Body of pancreas (tissue), 4 donors: ENCODE results near the gene SKAP2. TPM values are rescaled to one million over a fixed set of nuclear protein-coding genes. Genes with fewer than 3 reads are reported as not detected.

Experiments
- ATAC-seq: fragments of 150-250 bp; one replicate; pipeline ENCODE4 v1.9.1; 2016
- DNase-seq, 4 donors: peaks; one replicate each; pipeline ENCODE4 v3.0.0-alpha.2; 2019
- H3K27ac ChIP-seq, 4 donors: fragments of 200-600 bp; sonication (generic); 1 replicate in 3 of 4; 2 replicates in 1 of 4; pipeline versions ENCODE4 v1.5.1 to v1.6.1; 2016 to 2019; ENCODE audit warnings: mild to moderate bottlenecking in 1 of 4, mixed read lengths in 1 of 4, moderate library complexity in 1 of 4
- H3K27me3 ChIP-seq, 2 donors: fragments of 200-600 bp; sonication (generic); one replicate each; pipeline ENCODE4 v1.6.0; 2016; ENCODE audit warnings: mild to moderate bottlenecking in 1 of 2
- H3K36me3 ChIP-seq, 2 donors: fragments of 200-600 bp; sonication (generic); replicated peaks in 1 of 2; 2 replicates each; pipeline ENCODE4 v1.5.1; 2016; ENCODE audit warnings: low read depth in 2 of 2; ENCODE audit not compliant: insufficient read depth in 1 of 2
- H3K4me1 ChIP-seq: fragments of 200-600 bp; sonication (generic); one replicate; pipeline ENCODE4 v1.6.0; 2016
- H3K4me3 ChIP-seq, 2 donors: fragments of 200-600 bp; sonication (generic); 1 replicate in 1 of 2; 2 replicates in 1 of 2; pipeline ENCODE4 v1.5.1; 2016 to 2019
- H3K9me3 ChIP-seq, 3 donors: fragments of 200-600 bp; sonication (generic); 1 replicate in 2 of 3; 2 replicates in 1 of 3; pipeline ENCODE4 v1.5.1; 2016
- POLR2A ChIP-seq, 3 donors: fragments of 450-650 bp; IDR thresholded peaks; one replicate each; pipeline ENCODE4 v1.6.1; 2016; ENCODE audit warnings: antibody characterized with exemption in 3 of 3, mild to moderate bottlenecking in 2 of 3
- WGBS, 2 donors: methylation state at CpG; one replicate each; pipeline ENCODE4 v1.1.5; 2017; 5-methylcytosine and 5-hydroxymethylcytosine counted together
- intact Hi-C: fragments of 100-400 bp; cut with DNase I; formaldehyde crosslinking; loops from one replicate; pipeline ENCODE4 v1.15.1; 2023
- total RNA-seq, 2 donors: library from RNA; depleted of rRNA; stranded (reverse); fragments of >200 nt; gene quantifications; one replicate each; pipeline ENCODE4 v1.1.0, GENCODE V29; 2016
- TF ChIP-seq, protein P1 (sequence below), 7 experiments: fragments of 450-650 bp in 4 of 7; fragments of 200-600 bp in 3 of 7; sonication (generic) in 3 of 7; IDR thresholded peaks; one replicate each; pipeline ENCODE4 v1.5.1; 2016 to 2019; ENCODE audit warnings: antibody characterized with exemption in 7 of 7

SKAP2 gene
- total RNA-seq, 2 donors from 2014 or later: 8.6 to 12.7 TPM

DNA sequence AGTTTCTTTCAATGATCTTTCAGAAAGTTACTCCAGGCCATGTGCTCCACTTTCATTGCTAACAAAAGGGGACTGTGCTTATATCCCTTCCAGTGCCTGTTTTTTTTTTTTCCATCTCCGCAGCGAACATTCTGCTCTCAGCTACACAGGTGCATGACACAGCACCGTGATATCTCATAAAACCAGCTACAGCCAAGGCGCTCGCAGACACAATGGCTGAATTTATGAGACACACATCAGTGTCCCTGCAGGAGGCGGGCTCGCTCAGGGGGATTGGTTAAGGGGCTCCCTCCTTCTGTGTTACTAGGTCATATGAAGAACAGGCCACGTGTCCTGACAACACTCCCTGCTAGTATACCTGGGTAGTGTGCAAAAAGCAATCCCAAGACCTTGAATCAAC lies 245.5 kb downstream of the SKAP2 start:
- no peaks in the 10 kb centered on the region for H3K36me3 ChIP-seq
- H3K27me3 ChIP-seq: no peaks in the 10 kb centered on the region
- no peak for ATAC-seq
- intact Hi-C loops: no loop called here
- no peaks in the 10 kb centered on the region for H3K4me1 ChIP-seq
- DNase-seq: no peak
- WGBS, 2 donors: 87 to 88% methylated on average over 8 of the region's 8 CpGs
- no peaks in the 10 kb centered on the region for H3K9me3 ChIP-seq
- H3K4me3 ChIP-seq: no peak overlapping the region
- no peak overlapping the region for H3K27ac ChIP-seq
- TF ChIP-seq POLR2A (IDR thresholded peaks at IDR 0.05): no peak
- TF ChIP-seq, protein P1, sequence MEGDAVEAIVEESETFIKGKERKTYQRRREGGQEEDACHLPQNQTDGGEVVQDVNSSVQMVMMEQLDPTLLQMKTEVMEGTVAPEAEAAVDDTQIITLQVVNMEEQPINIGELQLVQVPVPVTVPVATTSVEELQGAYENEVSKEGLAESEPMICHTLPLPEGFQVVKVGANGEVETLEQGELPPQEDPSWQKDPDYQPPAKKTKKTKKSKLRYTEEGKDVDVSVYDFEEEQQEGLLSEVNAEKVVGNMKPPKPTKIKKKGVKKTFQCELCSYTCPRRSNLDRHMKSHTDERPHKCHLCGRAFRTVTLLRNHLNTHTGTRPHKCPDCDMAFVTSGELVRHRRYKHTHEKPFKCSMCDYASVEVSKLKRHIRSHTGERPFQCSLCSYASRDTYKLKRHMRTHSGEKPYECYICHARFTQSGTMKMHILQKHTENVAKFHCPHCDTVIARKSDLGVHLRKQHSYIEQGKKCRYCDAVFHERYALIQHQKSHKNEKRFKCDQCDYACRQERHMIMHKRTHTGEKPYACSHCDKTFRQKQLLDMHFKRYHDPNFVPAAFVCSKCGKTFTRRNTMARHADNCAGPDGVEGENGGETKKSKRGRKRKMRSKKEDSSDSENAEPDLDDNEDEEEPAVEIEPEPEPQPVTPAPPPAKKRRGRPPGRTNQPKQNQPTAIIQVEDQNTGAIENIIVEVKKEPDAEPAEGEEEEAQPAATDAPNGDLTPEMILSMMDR (IDR thresholded peaks at IDR 0.05): no peak

DNA sequence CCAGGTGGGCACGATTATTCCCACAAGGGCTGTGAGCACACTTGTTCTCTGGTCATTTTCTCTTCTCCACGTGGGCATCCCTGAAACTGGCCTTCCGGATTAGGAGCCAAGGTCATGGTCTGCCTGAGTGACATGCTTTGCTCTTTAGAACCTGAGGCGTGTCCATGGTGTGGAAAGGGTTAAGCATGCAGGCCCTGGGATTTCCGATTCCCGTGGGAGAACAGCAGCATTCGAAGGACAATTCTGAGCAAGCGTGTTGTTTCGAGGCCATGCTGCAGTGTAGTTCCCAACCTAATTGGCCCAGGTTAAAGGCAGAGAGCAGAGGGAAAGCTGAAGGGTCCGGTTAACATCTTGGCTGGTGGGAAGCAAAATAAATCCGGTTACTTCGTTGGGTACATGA lies 245.9 kb downstream of the SKAP2 start:
- TF ChIP-seq, protein P1 (IDR thresholded peaks at IDR 0.05): no peak
- no peak for TF ChIP-seq POLR2A (IDR thresholded peaks at IDR 0.05)
- intact Hi-C loops: no loop called here
- no peaks in the 10 kb centered on the region for H3K27me3 ChIP-seq
- no peak overlapping the region for H3K4me3 ChIP-seq
- 46 to 48% methylated on average over 12 of the region's 12 CpGs for WGBS, 2 donors
- DNase-seq (no peak), ATAC-seq (no peak)
- H3K27ac ChIP-seq: no peak overlapping the region
- H3K36me3 ChIP-seq: no peaks in the 10 kb centered on the region
- no peaks in the 10 kb centered on the region for H3K9me3 ChIP-seq
- H3K4me1 ChIP-seq: no peaks in the 10 kb centered on the region

Other genes with a start within 250 kb of the SKAP2 start
- not detected for gene HOXA1, start 231.4 kb upstream of the SKAP2 start, total RNA-seq
- under 1 TPM in 1 of 2 donors, not detected in 1; 0.66 TPM for gene HOXA2, start 238.1 kb upstream of the SKAP2 start, total RNA-seq